Karpas-422 (cell line): ENCODE data around the gene ACSBG1. TPM values are rescaled to one million over a fixed set of nuclear protein-coding genes. Genes with fewer than 3 reads are reported as not detected.

Experiments
- DNase-seq: peaks from one replicate; pipeline ENCODE4 v3.0.0-alpha.2; 2015
- H2AFZ ChIP-seq: fragments of 200-600 bp; sonication (generic); 2 replicates; pipeline ENCODE4 v1.6.1; 2014; ENCODE audit warnings: antibody characterized with exemption, low read length, mixed read lengths
- H3K27ac ChIP-seq: fragments of 200-600 bp; sonication (generic); 2 replicates; pipeline ENCODE4 v1.5.1; 2014; ENCODE audit warnings: mild to moderate bottlenecking, low read length, moderate library complexity
- H3K27me3 ChIP-seq: fragments of 200-600 bp; sonication (generic); 2 replicates; pipeline ENCODE4 v1.6.1; 2014; ENCODE audit warnings: low read length, mixed read lengths
- H3K36me3 ChIP-seq: fragments of 200-600 bp; sonication (generic); 2 replicates; pipeline ENCODE4 v1.6.1; 2014; ENCODE audit warnings: low read length, mixed read lengths; ENCODE audit not compliant: insufficient read depth
- H3K4me1 ChIP-seq: fragments of 200-600 bp; sonication (generic); 2 replicates; pipeline ENCODE4 v1.6.1; 2014; ENCODE audit warnings: mild to moderate bottlenecking, low read length, mixed read lengths
- H3K4me2 ChIP-seq: fragments of 200-600 bp; sonication (generic); 2 replicates; pipeline ENCODE4 v1.6.1; 2014; ENCODE audit warnings: low read length, low read depth, mild to moderate bottlenecking; ENCODE audit not compliant: poor library complexity, severe bottlenecking
- H3K4me3 ChIP-seq: fragments of 200-600 bp; sonication (generic); 2 replicates; pipeline ENCODE4 v1.5.1; 2014; ENCODE audit warnings: mild to moderate bottlenecking, antibody characterized with exemption, low read length, mixed read lengths
- H3K79me2 ChIP-seq: fragments of 200-600 bp; sonication (generic); 2 replicates; pipeline ENCODE4 v1.6.1; 2014; ENCODE audit warnings: mild to moderate bottlenecking, low read length, mixed read lengths
- H3K9ac ChIP-seq: fragments of 200-600 bp; sonication (generic); 2 replicates; pipeline ENCODE4 v1.6.0; 2014; ENCODE audit warnings: low read length
- H3K9me2 ChIP-seq: fragments of 200-600 bp; sonication (generic), shearing (Covaris generic); replicated peaks from 2 replicates; pipeline ENCODE4 v1.6.0; 2014; ENCODE audit warnings: mild to moderate bottlenecking, low read length, moderate library complexity; ENCODE audit not compliant: insufficient read depth
- H3K9me3 ChIP-seq: fragments of 300-700, 200-600 bp; sonication (generic); 2 replicates; pipeline ENCODE4 v1.6.1; 2014; ENCODE audit warnings: low read length, mixed read lengths
- H4K20me1 ChIP-seq: fragments of 200-600 bp; sonication (generic); 2 replicates; pipeline ENCODE4 v1.6.1; 2014; ENCODE audit warnings: mild to moderate bottlenecking, antibody characterized with exemption, low read length, low read depth; ENCODE audit not compliant: insufficient read depth
- total RNA-seq: library from RNA; depleted of rRNA; stranded (reverse); fragments of >200 nt; shearing (Covaris generic); gene quantifications from 2 replicates; pipeline ENCODE4 v1.2.3, GENCODE V29; 2014; ENCODE audit warnings: low replicate concordance

ACSBG1 gene
- total RNA-seq, 1 experiment from 2014 or later: not detected

GRCh38 chr15:78179286-78179840, 55.0 kb downstream of the ACSBG1 start:
- no peak for DNase-seq
- H3K9me3 ChIP-seq: no peaks in the 10 kb centered on the region
- H3K9me2 ChIP-seq: no peaks in the 10 kb centered on the region
- H3K36me3 ChIP-seq: no peaks in the 10 kb centered on the region
- no peak overlapping the region for H3K4me3 ChIP-seq
- no peak overlapping the region for H3K4me2 ChIP-seq
- no peaks in the 10 kb centered on the region for H3K27me3 ChIP-seq
- H3K27ac ChIP-seq: no peak overlapping the region
- no peak overlapping the region for H2AFZ ChIP-seq
- H3K9ac ChIP-seq: no peak overlapping the region
- H4K20me1 ChIP-seq: no peaks in the 10 kb centered on the region
- H3K4me1 ChIP-seq: no peaks in the 10 kb centered on the region
- H3K79me2 ChIP-seq: no peaks in the 10 kb centered on the region

- DNase-seq: no peak
- Histone ChIP-seq H2AFZ (no peak overlapping the region), H3K9ac (no peak overlapping the region), H3K4me2 (no peak overlapping the region), H3K79me2 (no peaks in the 10 kb centered on the region), H3K9me3 (no peaks in the 10 kb centered on the region), H3K9me2 (no peaks in the 10 kb centered on the region), H3K4me1 (no peaks in the 10 kb centered on the region), H3K4me3 (no peak overlapping the region), H4K20me1 (no peaks in the 10 kb centered on the region), H3K27ac (no peak overlapping the region), H3K27me3 (no peaks in the 10 kb centered on the region), H3K36me3 (no peaks in the 10 kb centered on the region)
Observed at GRCh38 chr15:78178064-78178463, 56.3 kb downstream of the ACSBG1 start.

GRCh38 chr15:78177447-78177873, 56.9 kb downstream of the ACSBG1 start:
- H3K36me3 ChIP-seq: peaks cover under 1% of the 10 kb centered on the region; the same call in 1 of the 2 replicates
- H3K4me2 ChIP-seq: no peak overlapping the region
- no peak overlapping the region for H3K4me3 ChIP-seq
- no peaks in the 10 kb centered on the region for H3K9me3 ChIP-seq
- DNase-seq: peak; percentile 75
- no peaks in the 10 kb centered on the region for H3K79me2 ChIP-seq
- no peaks in the 10 kb centered on the region for H3K27me3 ChIP-seq
- H2AFZ ChIP-seq: no peak overlapping the region
- H3K27ac ChIP-seq: no peak overlapping the region
- no peaks in the 10 kb centered on the region for H4K20me1 ChIP-seq
- H3K9me2 ChIP-seq: no peaks in the 10 kb centered on the region
- H3K4me1 ChIP-seq: no peaks in the 10 kb centered on the region
- no peak overlapping the region for H3K9ac ChIP-seq

DNA sequence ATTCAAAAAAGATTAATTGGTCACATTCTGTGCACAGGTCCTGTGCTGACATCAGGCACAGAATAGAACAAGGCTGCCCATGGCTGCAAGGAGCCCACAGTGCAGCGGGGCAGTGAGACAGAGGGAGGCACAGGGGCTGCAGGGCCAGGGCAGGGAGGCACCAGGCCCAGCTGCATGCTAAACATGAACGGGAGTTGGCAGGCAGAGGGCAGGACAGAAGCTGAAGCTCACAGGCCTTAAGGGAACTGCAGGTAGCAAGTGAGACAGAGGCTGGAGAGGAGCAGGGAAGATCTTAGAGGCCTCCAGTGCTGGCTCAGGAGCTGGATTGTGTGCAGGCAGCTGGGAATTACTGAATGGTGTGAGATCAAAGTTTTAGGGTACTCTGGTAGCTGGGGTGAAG, 59.0 kb downstream of the ACSBG1 start:
- H3K9ac ChIP-seq: no peak overlapping the region
- H3K4me1 ChIP-seq: no peaks in the 10 kb centered on the region

DNA sequence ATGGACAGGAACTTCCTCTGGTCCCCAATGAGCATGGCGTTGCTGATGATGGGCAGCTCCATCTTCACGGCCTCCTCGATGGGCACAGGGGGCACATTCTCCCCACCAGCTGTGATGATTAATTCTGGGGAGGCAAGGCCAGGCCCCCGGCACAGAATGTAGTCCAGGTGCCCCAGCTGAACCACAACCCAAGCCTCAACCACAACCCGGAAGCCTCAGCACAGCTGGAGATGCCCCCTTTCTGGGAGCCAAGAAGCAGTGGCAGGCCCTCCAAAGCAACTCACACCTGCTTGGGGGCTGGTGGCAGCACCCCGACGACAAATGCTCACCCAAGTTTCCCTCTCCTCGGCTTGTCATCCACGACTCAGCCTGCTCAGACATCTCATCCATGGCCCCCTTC, 60.0 kb downstream of the ACSBG1 start:
- Histone ChIP-seq H3K4me3 (no peak overlapping the region), H3K9me2 (no peaks in the 10 kb centered on the region), H3K27me3 (no peaks in the 10 kb centered on the region), H3K27ac (no peak overlapping the region), H3K79me2 (no peaks in the 10 kb centered on the region), H4K20me1 (no peaks in the 10 kb centered on the region), H3K36me3 (peaks cover 27% of the 10 kb centered on the region), H3K4me1 (no peaks in the 10 kb centered on the region), H2AFZ (no peak overlapping the region), H3K9ac (no peak overlapping the region), H3K4me2 (no peak overlapping the region), H3K9me3 (no peaks in the 10 kb centered on the region)
- DNase-seq: no peak

More for the DNA sequence above, 59.0 kb downstream of the ACSBG1 start:
- H2AFZ ChIP-seq: no peak overlapping the region
- H3K27ac ChIP-seq: no peak overlapping the region
- DNase-seq: no peak
- H3K27me3 ChIP-seq: no peaks in the 10 kb centered on the region
- no peaks in the 10 kb centered on the region for H3K9me2 ChIP-seq
- no peaks in the 10 kb centered on the region for H3K79me2 ChIP-seq
- no peaks in the 10 kb centered on the region for H4K20me1 ChIP-seq
- H3K36me3 ChIP-seq: peaks cover 21% of the 10 kb centered on the region
- H3K9me3 ChIP-seq: no peaks in the 10 kb centered on the region
- H3K4me2 ChIP-seq: no peak overlapping the region
- H3K4me3 ChIP-seq: no peak overlapping the region

DNA sequence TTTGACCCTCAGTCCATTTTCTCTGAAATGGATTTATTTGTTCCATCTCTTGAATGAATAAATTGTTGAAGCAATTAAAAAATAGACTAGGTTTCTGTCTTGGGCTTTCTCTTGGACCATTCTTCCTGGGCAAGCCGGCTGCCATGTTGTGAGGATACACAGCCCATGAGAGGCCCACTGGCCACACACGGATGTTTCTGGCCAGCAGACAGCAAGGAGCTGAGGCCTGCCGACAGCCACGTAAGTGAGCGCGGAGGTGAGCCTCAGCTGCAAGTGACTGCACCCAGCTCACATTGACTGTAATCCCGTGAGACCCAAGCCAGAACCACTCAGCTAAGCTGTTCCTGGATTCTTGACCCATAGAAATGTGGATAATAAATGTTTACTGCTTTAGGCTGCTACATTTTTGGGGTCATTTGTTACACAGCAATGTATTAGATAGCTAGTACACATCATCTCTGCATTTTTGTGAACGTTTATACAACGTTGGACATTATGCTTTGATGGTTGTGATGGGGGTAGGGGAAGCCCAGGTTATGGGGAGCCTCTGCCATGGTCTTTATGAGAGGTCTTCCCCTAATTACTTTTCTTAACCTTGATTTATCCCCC, 62.4 kb downstream of the ACSBG1 start:
- Histone ChIP-seq H3K4me1 (no peaks in the 10 kb centered on the region), H3K27ac (no peak overlapping the region), H3K4me2 (no peak overlapping the region), H4K20me1 (no peaks in the 10 kb centered on the region), H3K4me3 (no peak overlapping the region), H3K27me3 (no peaks in the 10 kb centered on the region), H3K9me3 (no peaks in the 10 kb centered on the region), H2AFZ (no peak overlapping the region), H3K79me2 (no peaks in the 10 kb centered on the region), H3K9ac (no peak overlapping the region), H3K9me2 (no peaks in the 10 kb centered on the region), H3K36me3 (peaks cover 48% of the 10 kb centered on the region)
- DNase-seq: no peak

GRCh38 chr15:78170848-78171773, 63.3 kb downstream of the ACSBG1 start:
- H3K79me2 ChIP-seq: no peaks in the 10 kb centered on the region
- no peak overlapping the region for H3K4me3 ChIP-seq
- H3K36me3 ChIP-seq: peaks cover 56% of the 10 kb centered on the region
- no peaks in the 10 kb centered on the region for H4K20me1 ChIP-seq
- DNase-seq: no peak
- no peaks in the 10 kb centered on the region for H3K9me3 ChIP-seq
- H3K4me2 ChIP-seq: no peak overlapping the region
- H3K27ac ChIP-seq: no peak overlapping the region
- H3K27me3 ChIP-seq: no peaks in the 10 kb centered on the region
- H3K9ac ChIP-seq: no peak overlapping the region
- H2AFZ ChIP-seq: no peak overlapping the region
- H3K9me2 ChIP-seq: no peaks in the 10 kb centered on the region
- H3K4me1 ChIP-seq: no peaks in the 10 kb centered on the region

DNA sequence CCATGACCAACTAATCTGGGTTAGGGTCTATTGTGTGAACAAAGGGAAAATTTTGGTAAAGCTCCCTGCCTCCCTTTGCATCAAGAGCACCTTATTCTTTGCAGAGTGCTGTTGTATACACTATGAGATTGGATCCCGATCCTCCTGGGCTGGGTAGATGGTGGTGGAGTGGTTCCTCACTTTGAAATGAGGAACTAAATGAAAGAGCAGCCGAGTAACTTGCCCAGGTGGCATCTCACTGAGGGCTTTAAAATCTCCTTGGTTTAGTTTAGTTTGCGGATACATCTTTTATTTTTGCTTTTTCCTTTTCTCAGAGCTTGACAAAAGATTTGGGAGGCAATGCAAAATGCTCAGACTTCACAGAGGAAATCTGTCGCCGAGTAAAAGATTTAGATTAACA, 65.8 kb downstream of the ACSBG1 start:
- Histone ChIP-seq H3K27me3 (no peaks in the 10 kb centered on the region), H3K4me2 (no peak overlapping the region), H3K27ac (no peak overlapping the region), H3K9me3 (no peaks in the 10 kb centered on the region), H2AFZ (no peak overlapping the region), H3K9ac (no peak overlapping the region), H4K20me1 (no peaks in the 10 kb centered on the region), H3K4me3 (no peak overlapping the region), H3K36me3 (peaks cover 69% of the 10 kb centered on the region), H3K79me2 (no peaks in the 10 kb centered on the region), H3K9me2 (no peaks in the 10 kb centered on the region), H3K4me1 (no peaks in the 10 kb centered on the region)
- DNase-seq: no peak
